Umbilical cord (tissue), 2 donors: ENCODE results near the gene PRKG1. TPM values are rescaled to one million over a fixed set of nuclear protein-coding genes. Genes with fewer than 3 reads are reported as not detected.

Experiments
- DNase-seq: peaks from one replicate; pipeline ENCODE4 v3.0.0-alpha.2; 2015; ENCODE audit warnings: low spot score
- total RNA-seq: library from RNA; depleted of rRNA; stranded (reverse); fragments of >200 nt; gene quantifications from one replicate; pipeline ENCODE4 v1.2.3, GENCODE V29; 2014; ENCODE audit warnings: low replicate concordance; ENCODE audit not compliant: insufficient read depth

The PRKG1 gene
- total RNA-seq, 1 donor from 2014 or later = 144 TPM

GRCh38 chr10:52308251-52309031 lies 1234.2 kb downstream of the PRKG1 start:
- peak; percentile 81 for DNase-seq

GRCh38 chr10:52312942-52313255 lies 1238.6 kb downstream of the PRKG1 start:
- DNase-seq = no peak

GRCh38 chr10:52313256-52313932 lies 1239.1 kb downstream of the PRKG1 start:
- no peak for DNase-seq

GRCh38 chr10:52313933-52314821 lies 1239.9 kb downstream of the PRKG1 start, which contains the start of gene DKK1:
Gene DKK1 (plus strand): TSS chr10:52314281. CDS start chr10:52314435, 154 bp downstream.
- peak; percentile 85 for DNase-seq

GRCh38 chr10:52314822-52315552 lies 1240.7 kb downstream of the PRKG1 start:
- peak; percentile 38 for DNase-seq

GRCh38 chr10:52316001-52316400 lies 1241.7 kb downstream of the PRKG1 start:
- DNase-seq = peak; percentile 11

GRCh38 chr10:52316500-52316899 lies 1242.2 kb downstream of the PRKG1 start:
- no peak for DNase-seq

- peak; percentile 25 for DNase-seq
These were observed 1243.9 kb downstream of the PRKG1 start for GRCh38 chr10:52318136-52318701.

GRCh38 chr10:52318822-52319464 lies 1244.7 kb downstream of the PRKG1 start:
- peak; percentile 91 for DNase-seq

- DNase-seq = no peak
These were observed 1245.6 kb downstream of the PRKG1 start for GRCh38 chr10:52319926-52320325.

GRCh38 chr10:52322323-52322722 lies 1248.0 kb downstream of the PRKG1 start:
- DNase-seq = no peak

- DNase-seq = no peak
These were observed 1248.6 kb downstream of the PRKG1 start for GRCh38 chr10:52322936-52323335.

- no peak for DNase-seq
These were observed 1252.1 kb downstream of the PRKG1 start for GRCh38 chr10:52326382-52326781.

- DNase-seq = no peak
These were observed 1257.5 kb downstream of the PRKG1 start for GRCh38 chr10:52331638-52332364.

GRCh38 chr10:52332815-52333214 lies 1258.5 kb downstream of the PRKG1 start:
- DNase-seq = no peak

GRCh38 chr10:52334595-52334994 lies 1260.3 kb downstream of the PRKG1 start:
- DNase-seq = no peak

- no peak for DNase-seq
These were observed 1261.4 kb downstream of the PRKG1 start for GRCh38 chr10:52335665-52336064.

- DNase-seq = no peak
These were observed 1262.9 kb downstream of the PRKG1 start for GRCh38 chr10:52337225-52337624.

GRCh38 chr10:52343439-52343838 lies 1269.2 kb downstream of the PRKG1 start:
- no peak for DNase-seq
